Body of pancreas (tissue), 4 donors: ENCODE results near the gene HNRNPL. TPM values are rescaled to one million over a fixed set of nuclear protein-coding genes. Genes with fewer than 3 reads are reported as not detected.
A peak's percentile ranks its signal among the peaks of the same experiment; 100 is the strongest.

Experiments
- ATAC-seq: fragments of 150-250 bp; one replicate; pipeline ENCODE4 v1.9.1; 2016
- DNase-seq, 4 donors: peaks; one replicate each; pipeline ENCODE4 v3.0.0-alpha.2; 2019
- H3K27ac ChIP-seq, 4 donors: fragments of 200-600 bp; sonication (generic); 1 replicate in 3 of 4; 2 replicates in 1 of 4; pipeline versions ENCODE4 v1.5.1 to v1.6.1; 2016 to 2019; ENCODE audit warnings: mild to moderate bottlenecking in 1 of 4, mixed read lengths in 1 of 4, moderate library complexity in 1 of 4
- H3K27me3 ChIP-seq, 2 donors: fragments of 200-600 bp; sonication (generic); one replicate each; pipeline ENCODE4 v1.6.0; 2016; ENCODE audit warnings: mild to moderate bottlenecking in 1 of 2
- H3K36me3 ChIP-seq, 2 donors: fragments of 200-600 bp; sonication (generic); replicated peaks in 1 of 2; 2 replicates each; pipeline ENCODE4 v1.5.1; 2016; ENCODE audit warnings: low read depth in 2 of 2; ENCODE audit not compliant: insufficient read depth in 1 of 2
- H3K4me1 ChIP-seq: fragments of 200-600 bp; sonication (generic); one replicate; pipeline ENCODE4 v1.6.0; 2016
- H3K4me3 ChIP-seq, 2 donors: fragments of 200-600 bp; sonication (generic); 1 replicate in 1 of 2; 2 replicates in 1 of 2; pipeline ENCODE4 v1.5.1; 2016 to 2019
- H3K9me3 ChIP-seq, 3 donors: fragments of 200-600 bp; sonication (generic); 1 replicate in 2 of 3; 2 replicates in 1 of 3; pipeline ENCODE4 v1.5.1; 2016
- POLR2A ChIP-seq, 3 donors: fragments of 450-650 bp; IDR thresholded peaks; one replicate each; pipeline ENCODE4 v1.6.1; 2016; ENCODE audit warnings: antibody characterized with exemption in 3 of 3, mild to moderate bottlenecking in 2 of 3
- WGBS, 2 donors: methylation state at CpG; one replicate each; pipeline ENCODE4 v1.1.5; 2017; 5-methylcytosine and 5-hydroxymethylcytosine counted together
- intact Hi-C: fragments of 100-400 bp; cut with DNase I; formaldehyde crosslinking; loops from one replicate; pipeline ENCODE4 v1.15.1; 2023
- total RNA-seq, 2 donors: library from RNA; depleted of rRNA; stranded (reverse); fragments of >200 nt; gene quantifications; one replicate each; pipeline ENCODE4 v1.1.0, GENCODE V29; 2016
- TF ChIP-seq, protein P1 (sequence below), 7 experiments: fragments of 450-650 bp in 4 of 7; fragments of 200-600 bp in 3 of 7; sonication (generic) in 3 of 7; IDR thresholded peaks; one replicate each; pipeline ENCODE4 v1.5.1; 2016 to 2019; ENCODE audit warnings: antibody characterized with exemption in 7 of 7

The HNRNPL gene
- total RNA-seq, 2 donors from 2014 or later: 80.4 to 139 TPM

DNA sequence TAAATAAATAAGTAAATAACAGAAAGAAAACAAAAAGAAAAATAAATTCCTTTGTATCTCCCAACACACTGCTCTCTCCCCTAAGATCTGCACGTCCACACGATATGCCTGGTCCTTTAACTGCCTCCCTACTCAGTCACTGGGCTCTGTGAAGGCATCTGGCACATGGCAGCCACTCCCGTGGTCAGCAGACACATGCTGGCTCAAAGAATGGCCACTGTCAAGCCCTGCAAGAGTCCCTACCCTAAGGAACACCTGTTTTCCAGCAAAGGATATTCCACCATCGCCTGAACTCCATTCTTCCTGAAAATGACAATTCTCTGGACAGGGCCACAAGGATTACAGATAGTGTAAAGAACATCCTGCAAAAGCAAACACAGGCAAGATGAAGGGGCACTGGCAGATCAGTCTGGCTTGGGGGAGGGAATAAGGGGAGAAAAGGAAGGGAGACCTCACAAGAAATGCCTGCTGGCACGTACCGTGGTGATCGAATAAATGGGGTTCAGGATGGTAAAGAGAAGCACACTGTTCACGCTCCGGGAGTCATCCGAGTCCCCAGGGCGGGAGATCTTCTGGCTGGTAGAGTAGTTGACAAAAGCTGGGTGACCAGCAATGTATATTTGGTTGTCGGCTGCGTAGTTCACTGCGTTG lies 4.3 kb downstream of the HNRNPL start:
- no peak for ATAC-seq
- Histone ChIP-seq H3K9me3 (no peaks in the 10 kb centered on the region), H3K27ac (no peak overlapping the region), H3K4me1 (peaks cover 61% of the 10 kb centered on the region), H3K36me3 (peaks cover 25 to 56% of the 10 kb centered on the region in 2 donors), H3K27me3 (no peaks in the 10 kb centered on the region), H3K4me3 (no peak overlapping the region)
- WGBS, 2 donors: 86 to 87% methylated on average over 14 of the region's 14 CpGs
- DNase-seq: no peak
- intact Hi-C loops: no loop called here
- no peak for TF ChIP-seq POLR2A (IDR thresholded peaks at IDR 0.05)
- TF ChIP-seq, protein P1, sequence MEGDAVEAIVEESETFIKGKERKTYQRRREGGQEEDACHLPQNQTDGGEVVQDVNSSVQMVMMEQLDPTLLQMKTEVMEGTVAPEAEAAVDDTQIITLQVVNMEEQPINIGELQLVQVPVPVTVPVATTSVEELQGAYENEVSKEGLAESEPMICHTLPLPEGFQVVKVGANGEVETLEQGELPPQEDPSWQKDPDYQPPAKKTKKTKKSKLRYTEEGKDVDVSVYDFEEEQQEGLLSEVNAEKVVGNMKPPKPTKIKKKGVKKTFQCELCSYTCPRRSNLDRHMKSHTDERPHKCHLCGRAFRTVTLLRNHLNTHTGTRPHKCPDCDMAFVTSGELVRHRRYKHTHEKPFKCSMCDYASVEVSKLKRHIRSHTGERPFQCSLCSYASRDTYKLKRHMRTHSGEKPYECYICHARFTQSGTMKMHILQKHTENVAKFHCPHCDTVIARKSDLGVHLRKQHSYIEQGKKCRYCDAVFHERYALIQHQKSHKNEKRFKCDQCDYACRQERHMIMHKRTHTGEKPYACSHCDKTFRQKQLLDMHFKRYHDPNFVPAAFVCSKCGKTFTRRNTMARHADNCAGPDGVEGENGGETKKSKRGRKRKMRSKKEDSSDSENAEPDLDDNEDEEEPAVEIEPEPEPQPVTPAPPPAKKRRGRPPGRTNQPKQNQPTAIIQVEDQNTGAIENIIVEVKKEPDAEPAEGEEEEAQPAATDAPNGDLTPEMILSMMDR (IDR thresholded peaks at IDR 0.05): no peak

DNA sequence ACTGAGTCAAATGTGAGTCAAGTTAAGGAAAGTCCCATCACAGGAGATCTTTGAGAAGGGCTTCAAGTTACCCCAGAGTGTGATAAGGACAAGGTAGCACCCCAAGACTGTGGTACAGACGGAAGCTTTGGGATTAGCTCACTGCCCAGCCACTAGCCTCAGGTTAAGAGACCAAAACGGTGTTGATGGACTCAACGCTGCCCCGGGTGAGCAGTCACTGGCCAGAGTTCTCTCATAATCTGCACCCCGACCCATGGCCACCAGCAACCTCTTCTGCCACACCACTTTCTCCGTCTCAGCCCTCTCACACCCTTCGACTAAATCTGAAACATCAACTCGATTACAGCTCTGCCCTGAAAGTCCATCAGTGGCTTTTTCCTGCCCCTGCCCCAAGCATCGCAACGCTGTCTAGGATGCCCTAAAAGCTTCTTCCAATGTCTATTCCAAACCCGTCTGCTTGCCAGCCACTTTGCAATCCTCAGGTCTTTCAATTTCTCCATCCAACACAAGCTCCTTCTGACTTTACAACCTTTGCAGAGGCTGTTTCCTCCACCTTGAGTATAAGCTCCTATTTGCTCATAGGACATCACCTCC lies 5.6 kb downstream of the HNRNPL start:
- Histone ChIP-seq H3K4me1 (peaks cover 71% of the 10 kb centered on the region), H3K4me3 (no peak overlapping the region), H3K36me3 (peaks cover 25 to 65% of the 10 kb centered on the region in 2 donors), H3K27me3 (no peaks in the 10 kb centered on the region), H3K27ac (no peak overlapping the region), H3K9me3 (no peaks in the 10 kb centered on the region)
- intact Hi-C loops: no loop called here
- WGBS, 2 donors: 86 to 91% methylated on average over 10 to 11 of the region's 11 CpGs
- DNase-seq (no peak), ATAC-seq (no peak)
- TF ChIP-seq, protein P1 (IDR thresholded peaks at IDR 0.05): no peak
- no peak for TF ChIP-seq POLR2A (IDR thresholded peaks at IDR 0.05)

DNA sequence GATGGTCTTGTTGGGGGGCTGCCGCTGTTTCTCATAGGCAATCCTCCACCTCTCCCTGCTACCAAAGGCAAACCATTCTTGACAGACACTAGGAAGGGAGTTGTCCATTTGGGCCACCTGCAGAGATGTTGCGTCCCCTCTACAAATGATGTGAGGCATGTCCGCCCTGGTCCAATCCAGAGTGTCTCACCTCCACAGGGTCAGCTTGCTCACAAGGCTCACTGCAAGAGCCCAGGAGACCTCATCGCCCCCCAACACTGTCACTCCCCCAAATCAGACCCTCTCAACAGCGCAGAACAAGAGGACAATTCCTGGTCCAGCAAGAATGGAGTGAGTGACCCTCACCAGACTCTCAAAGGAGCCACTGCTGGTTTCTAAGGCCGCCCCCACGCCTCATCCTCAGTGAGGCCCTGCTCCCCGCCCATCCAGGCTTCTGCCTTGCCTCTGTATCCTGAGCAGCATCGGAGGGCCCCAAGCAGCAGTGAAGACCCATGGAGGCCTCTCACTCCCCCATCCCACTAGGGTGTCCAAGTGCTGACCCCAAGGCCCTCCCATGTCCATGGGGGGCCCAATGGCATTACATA lies 6.5 kb downstream of the HNRNPL start:
- no peaks in the 10 kb centered on the region for H3K27me3 ChIP-seq
- H3K36me3 ChIP-seq: peaks cover 25 to 69% of the 10 kb centered on the region in 2 donors
- no peak for DNase-seq
- no peak for ATAC-seq
- intact Hi-C loops: no loop called here
- peaks cover 73% of the 10 kb centered on the region for H3K4me1 ChIP-seq
- no peak overlapping the region for H3K27ac ChIP-seq
- no peak overlapping the region for H3K4me3 ChIP-seq
- TF ChIP-seq, protein P1 (IDR thresholded peaks at IDR 0.05): no peak
- TF ChIP-seq POLR2A (IDR thresholded peaks at IDR 0.05): no peak
- H3K9me3 ChIP-seq: no peaks in the 10 kb centered on the region
- 94 to 98% methylated on average over 7 to 9 of the region's 9 CpGs for WGBS, 2 donors

DNA sequence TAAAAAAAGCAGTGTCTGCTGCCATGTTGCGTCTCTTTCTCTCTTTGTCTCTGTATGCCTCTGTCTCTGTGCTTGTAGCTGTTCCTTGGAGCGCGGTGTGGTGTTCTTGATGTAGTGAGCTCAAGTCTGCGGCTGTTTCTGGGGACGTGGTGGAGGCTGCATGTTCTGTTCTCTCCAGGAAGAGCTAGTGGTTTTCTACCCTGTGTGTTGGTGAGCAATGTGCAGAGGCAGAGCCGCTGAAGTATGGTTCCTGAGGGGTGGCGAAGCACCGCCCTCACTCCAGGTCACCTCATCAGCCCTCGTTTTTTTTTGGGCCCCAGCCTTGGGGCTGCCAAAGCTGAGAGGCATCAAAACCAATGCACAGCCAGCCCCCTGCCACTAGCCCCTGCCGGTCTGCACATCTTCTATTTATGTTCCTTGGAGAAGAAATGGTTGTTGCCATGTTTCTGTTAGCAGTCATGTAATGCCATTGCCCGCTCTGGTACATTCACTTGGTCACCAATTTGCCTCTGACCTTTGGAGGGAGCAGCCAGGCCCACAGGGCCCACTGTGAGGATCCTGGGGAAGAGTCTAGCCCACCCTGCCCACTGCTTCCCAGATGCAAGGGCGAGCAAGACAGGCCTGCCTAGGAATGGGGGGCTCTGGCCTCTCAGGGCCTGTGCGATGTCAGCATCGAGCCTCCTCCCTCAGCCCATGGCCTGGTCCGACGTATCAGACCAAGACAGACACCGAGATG lies 7.2 kb downstream of the HNRNPL start:
- Histone ChIP-seq H3K9me3 (no peaks in the 10 kb centered on the region), H3K4me1 (peaks cover 73% of the 10 kb centered on the region), H3K27me3 (no peaks in the 10 kb centered on the region), H3K36me3 (peaks cover 25 to 73% of the 10 kb centered on the region in 2 donors), H3K27ac (peak overlapping the region in 1 of 4 donors; percentile 33), H3K4me3 (no peak overlapping the region)
- TF ChIP-seq, protein P1 (IDR thresholded peaks at IDR 0.05): no peak
- no peak for TF ChIP-seq POLR2A (IDR thresholded peaks at IDR 0.05)
- WGBS, 2 donors: 86 to 89% methylated on average over 10 to 17 of the region's 17 CpGs
- ATAC-seq (no peak), DNase-seq (peak in 2 of 4 donors; percentile 21 to 47)
- intact Hi-C loops: no loop called here
